Smooth muscle cell (in vitro differentiated cells): ENCODE measurements around the gene THOC6. TPM values are rescaled to one million over a fixed set of nuclear protein-coding genes. Genes with fewer than 3 reads are reported as not detected.

Source experiments
- DNase-seq: peaks from one replicate; lab custom pipeline; 2025; ENCODE audit not compliant: unreplicated experiment; lab: John Stamatoyannopoulos, UW
- H2AFZ ChIP-seq: fragments of 200-600 bp; sonication (generic); 2 replicates; pipeline ENCODE4 v1.6.0; 2016; ENCODE audit warnings: antibody characterized with exemption, low read depth, mild to moderate bottlenecking
- H3F3A ChIP-seq: fragments of 200-600 bp; sonication (generic); 2 replicates; pipeline ENCODE4 v1.6.0; 2017; ENCODE audit warnings: antibody characterized with exemption, low read depth
- H3K27ac ChIP-seq: fragments of 200-600 bp; sonication (generic); 2 replicates; pipeline ENCODE4 v1.5.1; 2016; ENCODE audit warnings: low read depth, mild to moderate bottlenecking
- H3K27me3 ChIP-seq: fragments of 200-600 bp; sonication (generic); 2 replicates; pipeline ENCODE4 v1.6.1; 2016; ENCODE audit warnings: low read depth, mild to moderate bottlenecking
- H3K36me3 ChIP-seq: fragments of 200-600 bp; sonication (generic); 2 replicates; pipeline ENCODE4 v1.5.1; 2016; ENCODE audit warnings: low read depth
- H3K4me1 ChIP-seq: fragments of 200-600 bp; sonication (generic); 2 replicates; pipeline ENCODE4 v1.5.1; 2016; ENCODE audit warnings: low read depth
- H3K4me2 ChIP-seq: fragments of 200-600 bp; sonication (generic); 2 replicates; pipeline ENCODE4 v1.6.0; 2016; ENCODE audit warnings: mild to moderate bottlenecking
- H3K4me3 ChIP-seq: fragments of 200-600 bp; sonication (generic); 2 replicates; pipeline ENCODE4 v1.5.1; 2016; ENCODE audit warnings: mild to moderate bottlenecking
- H3K79me2 ChIP-seq: fragments of 200-600 bp; sonication (generic); 2 replicates; pipeline ENCODE4 v1.6.0; 2016; ENCODE audit warnings: low read depth, mild to moderate bottlenecking
- H3K9ac ChIP-seq: fragments of 200-600 bp; sonication (generic); 2 replicates; pipeline ENCODE4 v1.6.0; 2016; ENCODE audit warnings: low read depth
- H3K9me3 ChIP-seq: fragments of 200-600 bp; sonication (generic); replicated peaks from 2 replicates; pipeline ENCODE4 v1.5.1; 2016; ENCODE audit warnings: low read depth
- H4K20me1 ChIP-seq: fragments of 200-600 bp; sonication (generic); 2 replicates; pipeline ENCODE4 v1.6.0; 2016; ENCODE audit warnings: low read depth
- CTCF ChIP-seq: fragments of 200-600 bp; sonication (generic); IDR thresholded peaks from 2 replicates; pipeline ENCODE4 v1.5.1; 2017; ENCODE audit warnings: borderline replicate concordance, mild to moderate bottlenecking, antibody characterized with exemption; ENCODE audit not compliant: insufficient read depth, poor library complexity, severe bottlenecking
- WGBS: methylation state at CpG from one replicate; pipeline ENCODE4 v1.1.7; 2016; ENCODE audit warnings: low lambda C conversion rate; 5-methylcytosine and 5-hydroxymethylcytosine counted together
- polyA plus RNA-seq: library from polyadenylated mRNA; unstranded; fragments of >200 nt; fragmentation: Nextera tagmentation; extraction: Ambion mirVana; gene quantifications from 2 replicates; pipeline ENCODE4 v1.2.1, GENCODE V29; 2016
- small RNA-seq: library from RNA; depleted of rRNA; stranded (forward); fragments of <200 nt; gene quantifications from one replicate; pipeline ENCODE3, GENCODE V24; 2014
- total RNA-seq: library from RNA; depleted of rRNA; stranded (reverse); fragments of >200 nt; gene quantifications from 2 replicates; pipeline ENCODE4 v1.2.3, GENCODE V29; 2014

Gene THOC6
- total and polyA plus RNA-seq, 2 experiments from 2014 or later: 28.9 to 59.4 TPM

- Histone ChIP-seq H3K79me2 (no peaks in the 10 kb centered on the region), H4K20me1 (no peaks in the 10 kb centered on the region), H3F3A (no peaks in the 10 kb centered on the region), H2AFZ (no peak overlapping the region), H3K36me3 (no peaks in the 10 kb centered on the region), H3K4me2 (no peak overlapping the region), H3K4me3 (no peak overlapping the region), H3K27ac (no peak overlapping the region), H3K4me1 (no peaks in the 10 kb centered on the region), H3K27me3 (no peaks in the 10 kb centered on the region), H3K9ac (no peak overlapping the region), H3K9me3 (no peaks in the 10 kb centered on the region)
- 67% methylated on average over 6 of the region's 6 CpGs for WGBS
- no peak for DNase-seq
- no peak for TF ChIP-seq CTCF
These were observed 52.7 kb downstream of the THOC6 start for GRCh38 chr16:3076577-3076976.

Small RNAs within 50 kb of the gene (small RNA-seq; reads per million reads assigned to genes)
- gene LINC00514: 0.08 reads per million

Other genes starting within 250 kb of the THOC6 start
- 529 and 1,090 TPM in 2 replicates for gene ELOB, start 246.8 kb upstream of the THOC6 start, total RNA-seq
- 709 and 739 TPM in 2 replicates for gene ELOB, start 246.8 kb upstream of the THOC6 start, polyA plus RNA-seq
- not detected in 2 replicates for gene PRSS33, start 236.5 kb upstream of the THOC6 start, total RNA-seq
- not detected in 2 replicates for gene PRSS33, start 236.5 kb upstream of the THOC6 start, polyA plus RNA-seq
- not detected in 2 replicates for gene PRSS41, start 225.6 kb upstream of the THOC6 start, total RNA-seq
- gene PRSS41, start 225.6 kb upstream of the THOC6 start, polyA plus RNA-seq: not detected in 2 replicates
- gene PRSS21, start 206.8 kb upstream of the THOC6 start, total RNA-seq: not detected in 2 replicates
- not detected in 2 replicates for gene PRSS21, start 206.8 kb upstream of the THOC6 start, polyA plus RNA-seq
- gene ZG16B, start 193.7 kb upstream of the THOC6 start, total RNA-seq: not detected in 2 replicates
- gene ZG16B, start 193.7 kb upstream of the THOC6 start, polyA plus RNA-seq: not detected in 2 replicates
- 2.2 TPM in 1 of 2 replicates, not detected in the other for gene PRSS22, start 165.9 kb upstream of the THOC6 start, total RNA-seq
- gene PRSS22, start 165.9 kb upstream of the THOC6 start, polyA plus RNA-seq: 0.79 and 3.7 TPM in 2 replicates
- gene FLYWCH2, start 140.8 kb upstream of the THOC6 start, total RNA-seq: 31.7 and 44.6 TPM in 2 replicates
- gene FLYWCH2, start 140.8 kb upstream of the THOC6 start, polyA plus RNA-seq: 49.3 and 52.7 TPM in 2 replicates
- gene FLYWCH1, start 112.1 kb upstream of the THOC6 start, total RNA-seq: 13.5 and 26.1 TPM in 2 replicates
- 26.0 and 26.4 TPM in 2 replicates for gene FLYWCH1, start 112.1 kb upstream of the THOC6 start, polyA plus RNA-seq
- gene KREMEN2, start 59.8 kb upstream of the THOC6 start, total RNA-seq: 0.27 and 1.3 TPM in 2 replicates
- gene KREMEN2, start 59.8 kb upstream of the THOC6 start, polyA plus RNA-seq: 2.0 TPM in 2 replicates
- gene PAQR4, start 54.7 kb upstream of the THOC6 start, total RNA-seq: 4.6 and 4.8 TPM in 2 replicates
- gene PAQR4, start 54.7 kb upstream of the THOC6 start, polyA plus RNA-seq: 7.9 and 9.3 TPM in 2 replicates
- 10.4 and 13.8 TPM in 2 replicates for gene PKMYT1, start 43.6 kb upstream of the THOC6 start, total RNA-seq
- gene PKMYT1, start 43.6 kb upstream of the THOC6 start, polyA plus RNA-seq: 28.9 and 32.6 TPM in 2 replicates
- gene CLDN9, start 11.1 kb upstream of the THOC6 start, total RNA-seq: 1.3 and 1.8 TPM in 2 replicates
- 0.81 and 4.5 TPM in 2 replicates for gene CLDN9, start 11.1 kb upstream of the THOC6 start, polyA plus RNA-seq
- gene CLDN6, start 5.9 kb upstream of the THOC6 start, total RNA-seq: 97.0 and 113 TPM in 2 replicates
- gene CLDN6, start 5.9 kb upstream of the THOC6 start, polyA plus RNA-seq: 55.4 and 365 TPM in 2 replicates
- 192 and 219 TPM in 2 replicates for gene TNFRSF12A, start 3.7 kb upstream of the THOC6 start, total RNA-seq
- gene TNFRSF12A, start 3.7 kb upstream of the THOC6 start, polyA plus RNA-seq: 386 and 512 TPM in 2 replicates
- gene HCFC1R1, start 93 bp upstream of the THOC6 start, total RNA-seq: 63.3 and 73.5 TPM in 2 replicates
- gene HCFC1R1, start 93 bp upstream of the THOC6 start, polyA plus RNA-seq: 337 and 367 TPM in 2 replicates
- gene BICDL2, start 12.9 kb downstream of the THOC6 start, total RNA-seq: 0.49 and 1.5 TPM in 2 replicates
- gene BICDL2, start 12.9 kb downstream of the THOC6 start, polyA plus RNA-seq: 0.86 and 7.9 TPM in 2 replicates
- gene MMP25, start 22.5 kb downstream of the THOC6 start, total RNA-seq: 0.36 and 0.90 TPM in 2 replicates
- gene MMP25, start 22.5 kb downstream of the THOC6 start, polyA plus RNA-seq: 1.3 and 3.5 TPM in 2 replicates
- gene IL32, start 41.6 kb downstream of the THOC6 start, total RNA-seq: 25.1 and 26.3 TPM in 2 replicates
- gene IL32, start 41.6 kb downstream of the THOC6 start, polyA plus RNA-seq: 27.7 and 35.0 TPM in 2 replicates
- gene ZSCAN10, start 75.3 kb downstream of the THOC6 start, total RNA-seq: not detected in 2 replicates
- gene ZSCAN10, start 75.3 kb downstream of the THOC6 start, polyA plus RNA-seq: 0.30 TPM in 1 of 2 replicates, not detected in the other
- gene ZNF205, start 88.6 kb downstream of the THOC6 start, total RNA-seq: 7.2 and 7.9 TPM in 2 replicates
- 11.9 and 12.8 TPM in 2 replicates for gene ZNF205, start 88.6 kb downstream of the THOC6 start, polyA plus RNA-seq
- 4.4 and 9.2 TPM in 2 replicates for gene ZNF213, start 111.0 kb downstream of the THOC6 start, total RNA-seq
- gene ZNF213, start 111.0 kb downstream of the THOC6 start, polyA plus RNA-seq: 8.3 and 9.6 TPM in 2 replicates
- not detected in 2 replicates for gene OR1F1, start 164.2 kb downstream of the THOC6 start, total RNA-seq
- gene OR1F1, start 164.2 kb downstream of the THOC6 start, polyA plus RNA-seq: not detected in 2 replicates
- 7.7 and 8.7 TPM in 2 replicates for gene ZNF200, start 211.1 kb downstream of the THOC6 start, total RNA-seq
- 6.1 and 7.0 TPM in 2 replicates for gene ZNF200, start 211.1 kb downstream of the THOC6 start, polyA plus RNA-seq
- gene MEFV, start 232.6 kb downstream of the THOC6 start, total RNA-seq: 0.72 TPM in 1 of 2 replicates, not detected in the other
- gene MEFV, start 232.6 kb downstream of the THOC6 start, polyA plus RNA-seq: not detected in 2 replicates